ENCODE results near the gene EPHB2.

The EPHB2 gene

DNA sequence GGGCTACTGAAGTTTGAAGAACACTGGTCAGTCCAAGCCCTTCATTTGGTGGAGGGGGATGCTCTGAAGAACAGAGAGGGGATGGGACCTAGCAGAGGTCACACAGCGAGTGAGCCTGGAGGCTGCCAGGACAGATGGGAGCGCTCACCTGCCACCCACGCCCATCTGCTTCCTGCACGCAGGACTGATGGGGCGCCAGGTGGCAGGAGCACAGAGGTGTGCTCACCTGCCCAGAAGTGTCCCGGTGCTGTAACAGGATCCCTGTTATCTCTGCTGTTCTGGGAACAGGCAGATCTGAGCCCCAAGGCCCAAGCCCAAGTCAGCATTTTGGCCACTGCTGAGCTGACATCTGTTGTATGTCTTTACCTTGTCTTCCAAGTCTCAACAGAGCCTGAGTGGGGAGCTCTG, 40.5 kb downstream of the EPHB2 start:
- no peak for DNase-seq (ENCODE audit: low spot score)

GRCh38 chr1:22752339-22752738, 41.7 kb downstream of the EPHB2 start:
- DNase-seq (ENCODE audit: low spot score), result no peak

- DNase-seq (ENCODE audit: low spot score), result no peak
Observed at GRCh38 chr1:22753481-22753971, 42.9 kb downstream of the EPHB2 start.

GRCh38 chr1:22754106-22754768, 43.6 kb downstream of the EPHB2 start:
- DNase-seq (ENCODE audit: low spot score), result no peak

GRCh38 chr1:22754824-22755223, 44.2 kb downstream of the EPHB2 start:
- no peak for DNase-seq (ENCODE audit: low spot score)

- no peak for DNase-seq (ENCODE audit: low spot score)
Observed at GRCh38 chr1:22755641-22756040, 45.0 kb downstream of the EPHB2 start.

GRCh38 chr1:22756125-22756735, 45.6 kb downstream of the EPHB2 start:
- no peak for DNase-seq (ENCODE audit: low spot score)

DNA sequence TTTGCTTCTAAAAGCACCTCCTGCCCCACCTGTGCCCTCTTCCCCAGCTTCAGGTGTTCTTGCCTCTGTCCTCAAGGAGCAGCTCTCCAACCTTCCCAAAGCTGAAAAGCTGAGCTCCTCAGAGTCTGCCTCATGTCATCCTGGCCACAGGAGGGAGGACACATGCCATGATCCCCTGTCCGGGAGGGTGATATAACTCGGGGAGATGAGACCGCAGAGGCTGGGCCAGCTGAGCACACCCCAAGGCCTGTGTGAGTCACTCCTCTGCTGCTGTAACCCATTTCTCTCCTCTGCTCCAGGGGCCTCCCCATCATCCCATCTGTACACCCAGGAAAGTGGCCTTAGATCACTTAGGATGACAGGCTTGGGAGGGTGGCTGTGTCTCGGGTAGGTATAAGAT, 49.8 kb downstream of the EPHB2 start:
- DNase-seq (ENCODE audit: low spot score), result no peak

- DNase-seq (ENCODE audit: low spot score), result no peak
Observed at GRCh38 chr1:22761101-22761500, 50.5 kb downstream of the EPHB2 start.

DNA sequence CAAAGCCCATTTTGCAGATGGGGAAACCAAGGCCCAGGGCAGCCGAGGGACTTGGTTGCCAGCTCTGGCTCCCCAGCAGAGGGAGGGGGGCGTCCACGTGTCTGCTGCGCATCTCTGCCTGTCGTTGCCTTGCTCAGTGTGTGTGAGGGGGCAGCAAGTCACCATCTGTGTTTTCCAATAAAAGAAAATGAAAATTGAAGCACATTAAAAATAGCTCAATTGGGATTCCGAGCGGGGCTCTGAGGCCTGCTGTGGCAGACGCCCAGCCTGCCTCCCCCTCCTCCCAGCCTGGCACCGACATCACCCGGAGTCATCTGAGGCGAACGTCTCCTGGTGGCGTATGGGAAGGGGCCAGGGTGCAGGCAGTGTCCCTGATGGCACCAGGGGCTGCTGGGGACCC, 51.2 kb downstream of the EPHB2 start:
- no peak for DNase-seq (ENCODE audit: low spot score)

DNA sequence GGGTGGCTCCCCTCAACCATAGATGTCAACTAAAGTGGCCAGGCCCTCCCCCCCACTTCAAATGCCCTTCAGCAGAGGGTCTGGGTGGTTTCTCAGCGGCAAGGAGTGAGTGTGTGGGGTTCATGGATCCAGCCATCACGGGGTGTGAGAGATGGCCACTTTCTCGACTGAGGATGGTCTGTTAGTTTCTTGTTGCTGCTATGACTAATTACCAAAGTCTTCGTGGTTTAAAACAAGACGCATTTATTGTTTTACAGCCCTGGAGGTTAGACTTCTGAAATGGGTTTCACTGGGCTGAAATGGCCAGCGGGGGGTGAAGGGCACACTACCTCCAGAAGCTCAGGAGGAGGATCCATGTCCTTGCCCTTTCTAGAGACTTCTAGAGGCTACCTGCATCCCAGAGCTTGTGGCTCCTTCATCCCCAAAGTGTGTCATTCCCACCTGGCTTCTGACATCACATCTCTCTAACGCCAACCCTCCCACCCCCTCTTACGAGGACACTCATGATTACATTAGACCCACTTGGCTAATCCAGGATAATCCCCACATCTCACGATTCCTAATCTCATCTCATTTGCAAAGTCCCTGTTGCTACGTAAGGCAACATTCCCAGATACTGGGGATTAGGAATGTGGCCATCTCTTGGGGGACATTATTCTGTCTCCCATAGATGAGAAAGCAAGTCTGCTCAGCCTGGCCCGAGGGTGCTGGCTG, 53.0 kb downstream of the EPHB2 start:
- no peak for DNase-seq (ENCODE audit: low spot score)

GRCh38 chr1:22767852-22768251, 57.2 kb downstream of the EPHB2 start:
- no peak for DNase-seq (ENCODE audit: low spot score)

DNA sequence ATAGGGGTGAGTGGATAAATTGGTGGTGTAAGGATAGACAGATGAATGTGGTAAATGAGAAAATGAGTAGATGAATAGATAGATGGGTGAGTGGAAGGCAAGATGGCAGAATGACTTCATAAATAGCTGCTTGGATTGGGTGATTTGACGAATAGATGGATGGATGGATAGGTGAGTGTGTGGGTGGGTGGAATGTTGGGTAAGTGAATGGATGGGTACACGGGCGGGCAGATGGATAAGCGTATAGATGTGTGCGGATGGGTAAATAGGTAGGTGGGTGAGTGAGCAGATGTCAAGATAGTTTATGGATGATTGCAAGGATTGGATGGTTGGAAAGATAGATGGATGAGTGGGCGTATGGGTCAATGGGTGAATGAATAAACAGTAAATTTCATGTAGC, 59.3 kb downstream of the EPHB2 start:
- no peak for DNase-seq (ENCODE audit: low spot score)

DNA sequence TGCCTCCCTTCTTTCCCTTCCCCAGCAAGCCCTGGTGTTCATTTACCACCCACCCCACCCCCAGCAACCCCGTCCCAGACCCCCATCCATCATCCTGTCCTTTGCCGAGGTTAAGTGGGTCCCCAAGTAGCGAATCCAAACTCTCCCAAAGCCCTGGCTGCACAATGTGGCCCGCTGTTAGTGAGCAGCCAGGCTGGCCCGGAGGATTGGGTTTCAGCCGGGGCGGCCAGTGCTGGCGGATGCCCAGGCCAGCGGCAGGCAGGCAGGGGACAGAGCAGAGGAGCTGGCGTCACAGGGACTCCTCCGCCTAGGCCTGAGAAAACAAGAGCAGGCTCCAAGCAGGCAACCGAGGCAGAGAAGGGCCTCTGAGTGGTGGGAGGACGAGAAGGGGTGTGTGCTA, 61.4 kb downstream of the EPHB2 start:
- DNase-seq (ENCODE audit: low spot score), result no peak

DNA sequence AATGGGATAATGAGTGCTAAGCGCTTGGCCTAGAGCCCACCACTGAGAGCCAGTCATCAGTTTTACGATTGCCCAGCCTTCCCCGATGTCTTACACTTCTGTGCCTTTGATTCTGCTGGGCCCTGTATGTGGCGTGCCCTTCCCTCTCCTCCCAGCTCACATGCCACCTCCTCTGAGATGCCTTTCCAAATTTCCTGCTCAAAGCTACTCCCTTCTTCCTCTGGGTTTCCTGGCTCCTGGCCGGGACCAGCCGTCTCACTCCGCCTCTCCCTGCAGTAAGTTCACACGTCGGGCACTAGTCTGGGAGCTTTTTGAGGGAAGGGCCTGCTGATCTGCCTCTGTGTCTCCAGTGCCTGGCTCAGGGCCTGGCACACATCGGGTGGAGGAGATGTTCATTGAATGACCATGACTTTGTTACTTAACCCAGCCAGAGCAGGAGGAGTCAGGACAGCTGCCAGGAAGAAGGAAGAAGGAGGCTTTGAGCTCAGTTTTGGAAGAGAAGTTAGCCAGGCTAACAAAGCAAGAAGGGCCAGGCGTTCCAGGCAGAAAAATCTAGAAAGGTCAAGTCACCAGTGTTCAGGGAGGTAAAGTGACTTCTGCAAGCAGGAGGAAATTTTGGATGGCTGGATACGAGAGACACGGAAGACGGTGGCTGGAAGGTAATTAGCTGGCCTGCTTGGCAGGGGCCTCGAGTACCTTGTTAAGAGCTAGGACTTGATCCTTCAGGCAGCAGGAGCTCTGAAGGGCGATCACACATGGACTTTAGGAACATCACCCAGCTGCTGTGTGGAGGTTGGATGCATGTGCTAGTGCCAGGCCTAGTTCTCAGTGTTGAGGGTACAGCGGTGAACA, 63.6 kb downstream of the EPHB2 start:
- DNase-seq (ENCODE audit: low spot score), result no peak

DNA sequence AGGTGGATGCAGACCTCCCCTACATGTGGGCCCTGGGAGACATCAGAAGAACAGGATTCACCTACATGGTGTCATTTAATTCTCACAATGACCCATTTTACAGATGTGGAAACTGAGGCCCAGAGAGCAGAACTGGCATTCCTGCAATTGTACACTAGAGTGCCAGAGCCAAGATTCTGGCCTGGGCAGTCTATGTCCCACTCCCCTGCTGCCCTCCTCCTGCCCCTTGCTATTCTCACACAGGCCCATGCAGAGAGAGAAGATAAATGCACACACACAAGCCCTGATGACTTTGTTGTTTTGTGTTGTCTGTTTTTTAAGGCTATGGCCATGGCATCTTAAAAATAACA, 64.2 kb downstream of the EPHB2 start:
- DNase-seq (ENCODE audit: low spot score), result no peak

- no peak for DNase-seq (ENCODE audit: low spot score)
Observed at GRCh38 chr1:22775478-22775877, 64.8 kb downstream of the EPHB2 start.

DNA sequence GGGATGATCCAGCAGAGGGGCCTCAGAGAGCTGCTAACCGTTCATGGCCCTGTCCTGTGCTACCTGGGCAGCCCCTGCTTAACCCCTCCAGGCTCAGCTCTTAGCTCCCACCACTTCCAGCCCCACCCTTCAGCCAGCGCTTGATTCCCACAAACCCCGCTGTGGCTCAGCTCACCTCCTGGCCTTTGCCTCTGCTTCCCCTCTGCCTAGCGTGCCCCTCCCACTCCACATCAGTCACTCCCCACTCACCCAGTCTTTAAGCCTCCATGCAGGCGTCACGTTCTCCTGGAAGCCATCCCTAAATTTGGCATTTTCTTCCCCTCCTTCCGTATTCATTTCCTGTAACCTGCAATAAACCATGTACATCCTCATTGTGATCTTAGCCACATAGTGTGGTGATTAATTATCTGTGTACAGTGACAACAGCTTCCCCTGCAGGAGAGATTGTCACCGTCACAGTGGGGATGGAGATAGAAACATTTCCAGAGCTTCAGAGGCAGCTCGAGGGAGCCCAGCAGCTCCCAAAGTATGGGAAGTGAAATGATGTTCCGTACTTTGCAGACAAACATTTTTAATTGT, 65.5 kb downstream of the EPHB2 start:
- no peak for DNase-seq (ENCODE audit: low spot score)

GRCh38 chr1:22777388-22778057, 66.9 kb downstream of the EPHB2 start:
- DNase-seq (ENCODE audit: low spot score), result no peak

DNA sequence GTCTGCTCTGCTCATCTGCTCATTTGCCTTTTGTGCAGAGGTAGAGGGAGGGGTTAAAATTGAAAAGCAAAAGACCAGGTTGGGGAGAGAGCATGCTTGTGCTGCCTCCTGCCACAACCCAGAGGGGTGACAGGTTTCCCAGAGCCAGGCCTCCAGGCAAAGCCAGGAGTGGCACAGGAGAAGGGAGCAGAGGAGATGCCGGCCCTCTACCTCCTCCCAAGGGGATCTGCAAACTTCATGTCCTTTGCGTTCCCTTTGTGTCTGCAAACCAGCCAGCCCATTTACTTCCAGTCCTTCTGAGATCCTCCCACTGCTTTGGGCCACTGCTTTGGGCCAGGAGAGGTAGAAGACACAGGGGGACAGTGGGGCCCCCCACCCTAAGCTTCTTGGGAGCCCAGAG, 67.8 kb downstream of the EPHB2 start:
- DNase-seq (ENCODE audit: low spot score), result no peak

DNA sequence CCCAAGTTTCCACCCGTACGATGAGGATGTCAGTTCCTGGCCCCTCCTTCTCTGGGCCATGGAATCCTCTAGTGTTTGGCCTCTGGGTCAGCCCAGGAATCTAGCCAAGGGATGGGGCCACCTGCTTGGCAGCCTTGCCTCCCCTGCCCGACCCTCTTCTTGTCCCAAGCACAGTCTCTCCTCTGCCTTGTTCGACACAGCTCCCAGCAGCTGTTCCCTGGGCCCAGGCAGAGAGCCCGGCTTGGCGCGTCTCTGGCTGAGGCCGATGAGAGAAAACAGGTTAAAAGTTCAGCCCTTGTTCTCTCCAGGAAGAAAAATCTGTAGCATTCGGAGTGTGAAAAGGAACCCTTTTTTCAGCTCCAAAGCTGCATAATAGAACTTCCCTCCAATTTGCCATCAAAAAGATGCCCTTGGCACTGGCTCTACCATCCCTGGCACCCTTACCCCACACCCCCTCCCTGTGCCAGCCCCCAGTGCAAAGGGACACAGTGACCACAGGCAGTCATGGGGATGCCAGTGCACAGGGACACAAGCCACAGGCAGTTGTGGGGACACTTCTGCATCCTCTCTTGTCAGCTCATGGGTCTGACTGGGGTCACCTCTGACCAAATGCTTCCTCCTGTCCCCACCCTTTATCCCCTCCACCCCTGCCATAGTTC, 68.4 kb downstream of the EPHB2 start:
- DNase-seq (ENCODE audit: low spot score), result no peak
